ENCODE data around the gene NUP93. TPM values are rescaled to one million over a fixed set of nuclear protein-coding genes. Genes with fewer than 3 reads are reported as not detected.
A peak's percentile ranks its signal among the peaks of the same experiment; 100 is the strongest.

Gene NUP93
- total and polyA plus RNA-seq, 11 donors = 21.8 to 49.0 (median 27.8) TPM

- Histone ChIP-seq H3K27me3 (no peaks in the 10 kb centered on the region), H3K36me3 (no peaks in the 10 kb centered on the region), H3K4me1 (peaks cover 0 to 17% (median 0%) of the 10 kb centered on the region in 12 donors), H3K4me3 (no peak overlapping the region), H3K27ac (no peak overlapping the region), H3K9me3 (no peaks in the 10 kb centered on the region)
- TF ChIP-seq CTCF (IDR thresholded peaks at IDR 0.05) = no peak
- TF ChIP-seq POLR2A (IDR thresholded peaks at IDR 0.05) = no peak
- intact Hi-C loops (cut with DNase I) = no loop called here
- WGBS, 4 donors = 51 to 68% (median 65%) methylated on average over 6 to 11 of the region's 11 CpGs
- DNase-seq (no peak), ATAC-seq (peak in 2 of 4 donors; percentile 6 to 38)
Observed at GRCh38 chr16:56874800-56875199, 144.9 kb downstream of the NUP93 start.

- WGBS, 4 donors = 86 to 94% (median 91%) methylated on average over 3 to 4 of the region's 4 CpGs
Observed at GRCh38 chr16:56876048-56876447, 146.1 kb downstream of the NUP93 start.

GRCh38 chr16:56877486-56878182, 147.7 kb downstream of the NUP93 start:
- intact Hi-C loops (cut with DNase I) = no loop called here
- no peak for DNase-seq
- H3K27me3 ChIP-seq = no peaks in the 10 kb centered on the region
- H3K36me3 ChIP-seq = no peaks in the 10 kb centered on the region
- no peak overlapping the region for H3K4me3 ChIP-seq
- no peaks in the 10 kb centered on the region for H3K9me3 ChIP-seq
- TF ChIP-seq CTCF (IDR thresholded peaks at IDR 0.05) (no peak), POLR2A (IDR thresholded peaks at IDR 0.05) (no peak)
- no peak for ATAC-seq
- peaks cover 0 to 5% (median 0%) of the 10 kb centered on the region in 12 donors for H3K4me1 ChIP-seq
- 91% methylated on average over 11 to 13 of the region's 13 CpGs for WGBS, 4 donors
- H3K27ac ChIP-seq = no peak overlapping the region

More at GRCh38 chr16:56876048-56876447, 146.1 kb downstream of the NUP93 start:
- TF ChIP-seq CTCF (IDR thresholded peaks at IDR 0.05) (no peak), POLR2A (IDR thresholded peaks at IDR 0.05) (no peak)
- intact Hi-C loops (cut with DNase I) = no loop called here
- no peaks in the 10 kb centered on the region for H3K9me3 ChIP-seq
- peaks cover 0 to 16% (median 0%) of the 10 kb centered on the region in 12 donors for H3K4me1 ChIP-seq
- H3K27me3 ChIP-seq = no peaks in the 10 kb centered on the region
- no peak overlapping the region for H3K4me3 ChIP-seq
- DNase-seq (no peak), ATAC-seq (no peak)
- no peaks in the 10 kb centered on the region for H3K36me3 ChIP-seq
- no peak overlapping the region for H3K27ac ChIP-seq

- intact Hi-C loops (cut with DNase I) = no loop called here
Observed at GRCh38 chr16:56878282-56878854, 148.4 kb downstream of the NUP93 start.

More at GRCh38 chr16:56878282-56878854, 148.4 kb downstream of the NUP93 start:
- Histone ChIP-seq H3K4me3 (no peak overlapping the region), H3K9me3 (no peaks in the 10 kb centered on the region), H3K36me3 (no peaks in the 10 kb centered on the region), H3K4me1 (no peaks in the 10 kb centered on the region), H3K27ac (no peak overlapping the region), H3K27me3 (no peaks in the 10 kb centered on the region)
- ATAC-seq = no peak
- DNase-seq = no peak
- no peak for TF ChIP-seq POLR2A (IDR thresholded peaks at IDR 0.05)
- TF ChIP-seq CTCF (IDR thresholded peaks at IDR 0.05) = no peak
- 80 to 91% (median 89%) methylated on average over 8 of the region's 8 CpGs for WGBS, 4 donors
